Breast epithelium (tissue), 4 donors: ENCODE measurements around the gene SNAPC2. TPM values are rescaled to one million over a fixed set of nuclear protein-coding genes. Genes with fewer than 3 reads are reported as not detected.
A peak's percentile ranks its signal among the peaks of the same experiment; 100 is the strongest.

Experiments used
- DNase-seq, 2 donors: peaks; one replicate each; pipeline ENCODE4 v3.0.0-alpha.2; 2019; ENCODE audit warnings: low spot score in 2 of 2
- H3K27ac ChIP-seq, 2 donors: fragments of 200-600 bp; sonication (generic) in 1 of 2; one replicate each; pipeline ENCODE4 v1.5.1; 2016 to 2019; ENCODE audit warnings: mild to moderate bottlenecking in 1 of 2
- H3K27me3 ChIP-seq, 2 donors: fragments of 200-600 bp; sonication (generic) in 1 of 2; one replicate each; pipeline versions ENCODE4 v1.5.1 to v1.6.0; 2017 to 2019; ENCODE audit warnings: control low read depth in 1 of 2, mild to moderate bottlenecking in 1 of 2
- H3K36me3 ChIP-seq: fragments of 200-600 bp; one replicate; pipeline ENCODE4 v1.5.1; 2019
- H3K4me1 ChIP-seq, 2 donors: fragments of 200-600 bp; sonication (generic); one replicate each; pipeline ENCODE4 v1.5.1; 2016 to 2019; ENCODE audit warnings: control low read depth in 1 of 2
- H3K4me3 ChIP-seq, 3 donors: fragments of 200-600 bp; sonication (generic); 1 replicate in 2 of 3; 2 replicates in 1 of 3; pipeline ENCODE4 v1.5.1; 2016 to 2019; ENCODE audit warnings: mild to moderate bottlenecking in 3 of 3, moderate library complexity in 2 of 3
- H3K9me3 ChIP-seq, 2 donors: fragments of 200-600 bp; sonication (generic) in 1 of 2; one replicate each; pipeline ENCODE4 v1.5.1; 2016 to 2019; ENCODE audit warnings: control low read depth in 1 of 2
- POLR2A ChIP-seq: fragments of 450-650 bp; IDR thresholded peaks from one replicate; pipeline ENCODE4 v1.6.1; 2016; ENCODE audit warnings: antibody characterized with exemption, mild to moderate bottlenecking, moderate library complexity
- POLR2AphosphoS5 ChIP-seq, 3 donors: sonication (generic); formaldehyde crosslinking; IDR thresholded peaks; one replicate each; pipeline ENCODE4 v1.6.1; 2017; ENCODE audit warnings: antibody characterized with exemption in 3 of 3
- intact Hi-C: fragments of 100-400 bp; cut with DNase I; formaldehyde crosslinking; loops from one replicate; pipeline ENCODE4 v1.15.1; 2023; ENCODE audit warnings: low total_unique reads
- total RNA-seq, 3 donors: library from RNA; depleted of rRNA; stranded (reverse); fragments of >200 nt; gene quantifications; one replicate each; pipeline ENCODE4 v1.1.0, GENCODE V29; 2016
- TF ChIP-seq, protein P1 (sequence below), 3 donors: fragments of 450-650 bp; IDR thresholded peaks; one replicate each; pipeline ENCODE4 v1.5.1; 2016 to 2017; ENCODE audit warnings: antibody characterized with exemption in 3 of 3, mild to moderate bottlenecking in 3 of 3, moderate library complexity in 3 of 3

Gene SNAPC2
- total RNA-seq, 3 donors from 2014 or later: 13.8 to 14.8 (median 13.8) TPM

DNA sequence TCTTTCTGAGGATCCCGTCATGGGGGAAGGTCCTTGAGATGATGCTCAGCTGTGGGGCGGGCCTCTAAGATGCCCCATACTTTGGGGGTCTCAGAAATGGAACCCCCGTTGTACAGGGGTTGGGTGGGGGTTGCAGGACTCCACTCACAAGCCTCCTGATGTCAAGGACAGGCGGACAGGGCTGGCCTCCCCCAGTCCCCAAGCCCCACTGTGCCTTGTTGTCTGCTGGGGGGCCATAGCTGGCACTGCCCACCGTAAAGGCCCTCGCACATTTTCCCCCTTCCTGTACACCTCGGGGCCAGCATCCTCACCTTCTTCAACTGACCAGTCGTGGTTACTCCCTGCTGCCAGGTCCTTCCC is 2.7 kb downstream of the SNAPC2 start:
- no peak overlapping the region for H3K4me3 ChIP-seq
- DNase-seq: no peak
- peaks cover 3 to 13% of the 10 kb centered on the region in 2 donors for H3K27me3 ChIP-seq
- no peaks in the 10 kb centered on the region for H3K36me3 ChIP-seq
- peaks cover 24 to 37% of the 10 kb centered on the region in 2 donors for H3K4me1 ChIP-seq
- intact Hi-C loops: no loop called here
- TF ChIP-seq, protein P1, sequence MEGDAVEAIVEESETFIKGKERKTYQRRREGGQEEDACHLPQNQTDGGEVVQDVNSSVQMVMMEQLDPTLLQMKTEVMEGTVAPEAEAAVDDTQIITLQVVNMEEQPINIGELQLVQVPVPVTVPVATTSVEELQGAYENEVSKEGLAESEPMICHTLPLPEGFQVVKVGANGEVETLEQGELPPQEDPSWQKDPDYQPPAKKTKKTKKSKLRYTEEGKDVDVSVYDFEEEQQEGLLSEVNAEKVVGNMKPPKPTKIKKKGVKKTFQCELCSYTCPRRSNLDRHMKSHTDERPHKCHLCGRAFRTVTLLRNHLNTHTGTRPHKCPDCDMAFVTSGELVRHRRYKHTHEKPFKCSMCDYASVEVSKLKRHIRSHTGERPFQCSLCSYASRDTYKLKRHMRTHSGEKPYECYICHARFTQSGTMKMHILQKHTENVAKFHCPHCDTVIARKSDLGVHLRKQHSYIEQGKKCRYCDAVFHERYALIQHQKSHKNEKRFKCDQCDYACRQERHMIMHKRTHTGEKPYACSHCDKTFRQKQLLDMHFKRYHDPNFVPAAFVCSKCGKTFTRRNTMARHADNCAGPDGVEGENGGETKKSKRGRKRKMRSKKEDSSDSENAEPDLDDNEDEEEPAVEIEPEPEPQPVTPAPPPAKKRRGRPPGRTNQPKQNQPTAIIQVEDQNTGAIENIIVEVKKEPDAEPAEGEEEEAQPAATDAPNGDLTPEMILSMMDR (IDR thresholded peaks at IDR 0.05): no peak
- TF ChIP-seq POLR2AphosphoS5 (IDR thresholded peaks at IDR 0.05): no peak
- H3K27ac ChIP-seq: peak overlapping the region in 1 of 2 donors; percentile 16
- no peaks in the 10 kb centered on the region for H3K9me3 ChIP-seq

DNA sequence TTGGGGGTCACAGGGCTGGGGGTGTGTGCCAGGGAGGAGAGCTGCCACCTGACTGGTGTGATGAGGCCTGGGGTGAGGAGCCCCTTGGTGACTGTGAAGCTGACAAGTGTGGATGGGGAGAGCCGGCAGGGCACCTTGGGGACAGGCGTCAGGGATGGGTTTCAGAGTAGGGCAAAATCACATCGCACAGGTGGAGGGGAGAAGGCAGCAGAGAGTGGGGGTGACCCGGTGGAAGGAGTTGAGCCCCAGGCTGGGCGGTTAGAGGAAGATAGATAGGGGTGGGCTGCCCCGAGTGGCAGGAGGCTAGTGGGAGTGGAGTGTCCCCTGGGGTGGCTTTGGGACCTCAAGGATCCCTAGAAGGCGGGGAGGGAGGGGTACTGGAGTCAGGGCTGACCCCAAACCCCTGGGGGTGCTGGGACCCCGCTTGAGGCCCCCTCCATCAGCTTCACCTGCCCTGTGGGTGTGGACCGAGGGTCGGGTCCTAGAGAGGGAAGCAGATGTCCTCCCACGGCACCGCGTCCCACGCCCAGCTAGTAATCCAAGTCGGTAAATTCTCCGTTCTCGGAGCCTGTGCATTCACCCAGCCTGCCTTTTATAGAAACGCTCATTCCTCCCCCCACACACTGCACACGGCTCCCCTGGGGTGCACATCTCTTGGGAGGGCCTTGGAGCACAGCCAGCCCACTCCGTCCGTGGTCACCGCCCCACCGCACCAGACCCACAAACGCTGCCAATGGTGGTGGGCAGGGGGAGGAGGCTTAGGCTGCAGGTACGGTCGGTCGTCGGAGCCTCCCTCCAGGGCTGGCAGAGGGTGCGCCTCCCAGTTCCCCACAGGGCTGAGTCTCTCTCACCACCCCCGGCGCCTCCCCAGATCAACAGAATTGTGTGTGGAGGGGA is 3.4 kb downstream of the SNAPC2 start:
- no peak for TF ChIP-seq POLR2A
- TF ChIP-seq, protein P1 (IDR thresholded peaks at IDR 0.05): no peak
- TF ChIP-seq POLR2AphosphoS5 (IDR thresholded peaks at IDR 0.05): no peak
- Histone ChIP-seq H3K27me3 (peaks cover 3 to 6% of the 10 kb centered on the region in 2 donors), H3K9me3 (no peaks in the 10 kb centered on the region), H3K4me3 (no peak overlapping the region), H3K36me3 (no peaks in the 10 kb centered on the region), H3K4me1 (peaks cover 29 to 39% of the 10 kb centered on the region in 2 donors), H3K27ac (peak overlapping the region in 1 of 2 donors; percentile 0)
- no peak for DNase-seq
- intact Hi-C loops: no loop called here

DNA sequence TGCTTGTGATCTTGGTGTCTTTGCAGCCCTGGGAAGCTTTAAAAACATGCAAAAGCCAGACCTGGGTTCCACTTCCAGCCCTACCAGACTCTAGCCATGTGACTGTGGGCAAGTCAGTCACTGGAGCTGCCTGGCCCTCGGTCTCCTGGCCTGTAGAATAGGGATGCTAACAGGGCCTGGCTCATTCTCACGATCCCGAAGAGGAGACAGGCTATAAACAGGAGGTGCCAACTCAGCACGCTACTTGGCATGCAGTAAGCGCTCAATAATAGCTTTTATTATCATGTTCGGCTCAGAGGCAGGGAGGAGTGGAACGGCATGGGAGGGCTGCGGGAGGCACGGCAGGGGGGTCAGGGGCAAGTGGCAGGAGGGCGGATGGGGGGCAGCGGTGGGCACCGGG is 4.1 kb downstream of the SNAPC2 start:
- H3K27me3 ChIP-seq: no peaks in the 10 kb centered on the region
- DNase-seq: no peak
- no peak for TF ChIP-seq POLR2A
- no peak for TF ChIP-seq POLR2AphosphoS5 (IDR thresholded peaks at IDR 0.05)
- TF ChIP-seq, protein P1 (IDR thresholded peaks at IDR 0.05): no peak
- H3K4me3 ChIP-seq: no peak overlapping the region
- H3K36me3 ChIP-seq: no peaks in the 10 kb centered on the region
- no peaks in the 10 kb centered on the region for H3K9me3 ChIP-seq
- peak overlapping the region in 1 of 2 donors; percentile 0 for H3K27ac ChIP-seq
- intact Hi-C loops: no loop called here
- peaks cover 31 to 39% of the 10 kb centered on the region in 2 donors for H3K4me1 ChIP-seq

DNA sequence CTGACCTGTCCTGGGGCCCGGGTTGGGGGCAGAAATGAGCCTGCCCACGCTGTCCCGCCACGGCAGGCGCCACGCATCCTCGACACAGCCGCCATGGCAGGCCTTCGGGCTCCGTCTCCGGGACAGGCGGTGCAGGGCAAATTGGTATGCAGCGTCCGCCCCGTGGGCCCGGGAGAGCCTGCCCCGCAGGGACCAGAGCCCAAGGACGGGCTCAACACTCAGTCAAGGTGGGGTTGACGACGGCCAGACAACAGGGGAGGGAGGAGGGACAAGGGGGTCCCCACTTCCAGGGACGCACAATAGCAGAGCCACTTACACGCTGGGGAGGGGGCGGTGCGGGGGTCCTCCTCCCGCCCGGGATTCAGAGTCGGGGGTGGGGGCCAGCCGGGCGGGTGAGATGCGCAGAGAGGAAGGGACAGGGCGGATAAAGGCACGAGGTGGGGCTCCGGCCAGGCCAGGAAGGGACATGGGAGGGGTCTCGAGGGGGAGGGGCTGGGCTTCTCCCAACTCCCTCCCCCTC is 4.6 kb downstream of the SNAPC2 start:
- intact Hi-C loops: no loop called here
- H3K4me3 ChIP-seq: peak overlapping the region; percentile 41 to 72 (median 60)
- H3K9me3 ChIP-seq: no peaks in the 10 kb centered on the region
- TF ChIP-seq POLR2A (no peak), POLR2AphosphoS5 (IDR thresholded peaks at IDR 0.05) (no peak)
- TF ChIP-seq, protein P1 (IDR thresholded peaks at IDR 0.05): no peak
- peaks cover 35 to 39% of the 10 kb centered on the region in 2 donors for H3K4me1 ChIP-seq
- DNase-seq: no peak
- no peaks in the 10 kb centered on the region for H3K27me3 ChIP-seq
- H3K27ac ChIP-seq: peak overlapping the region in 1 of 2 donors; percentile 0
- no peaks in the 10 kb centered on the region for H3K36me3 ChIP-seq
